Measurements from ENCODE around the gene TRIM65.
A peak's percentile ranks its signal among the peaks of the same experiment; 100 is the strongest.
"Not testable (repeated sequence)": the region's sequence is repeated elsewhere in the genome, so short reads cannot be mapped to it uniquely, and the experiment has no call there.

Gene TRIM65

GRCh38 chr17:75876190-75876937 is 20.4 kb downstream of the TRIM65 start:
- DNase-seq (ENCODE audit: low read depth in 2 of 2), result peak; percentile 43 to 58

DNA sequence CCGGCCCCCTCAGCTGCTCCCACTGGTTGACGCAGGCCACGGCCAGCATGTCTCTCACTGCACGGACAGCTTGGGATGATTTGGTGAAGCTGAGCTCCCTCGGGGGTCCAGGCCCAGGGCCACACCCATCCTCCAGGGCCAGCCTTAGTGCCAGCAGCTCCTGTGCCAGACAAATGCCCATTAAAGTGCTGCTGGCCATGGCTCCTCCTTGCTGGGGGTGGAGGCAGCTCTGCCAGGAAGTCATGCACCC is 20.9 kb downstream of the TRIM65 start:
- DNase-seq (ENCODE audit: low read depth in 2 of 2), result no peak

DNA sequence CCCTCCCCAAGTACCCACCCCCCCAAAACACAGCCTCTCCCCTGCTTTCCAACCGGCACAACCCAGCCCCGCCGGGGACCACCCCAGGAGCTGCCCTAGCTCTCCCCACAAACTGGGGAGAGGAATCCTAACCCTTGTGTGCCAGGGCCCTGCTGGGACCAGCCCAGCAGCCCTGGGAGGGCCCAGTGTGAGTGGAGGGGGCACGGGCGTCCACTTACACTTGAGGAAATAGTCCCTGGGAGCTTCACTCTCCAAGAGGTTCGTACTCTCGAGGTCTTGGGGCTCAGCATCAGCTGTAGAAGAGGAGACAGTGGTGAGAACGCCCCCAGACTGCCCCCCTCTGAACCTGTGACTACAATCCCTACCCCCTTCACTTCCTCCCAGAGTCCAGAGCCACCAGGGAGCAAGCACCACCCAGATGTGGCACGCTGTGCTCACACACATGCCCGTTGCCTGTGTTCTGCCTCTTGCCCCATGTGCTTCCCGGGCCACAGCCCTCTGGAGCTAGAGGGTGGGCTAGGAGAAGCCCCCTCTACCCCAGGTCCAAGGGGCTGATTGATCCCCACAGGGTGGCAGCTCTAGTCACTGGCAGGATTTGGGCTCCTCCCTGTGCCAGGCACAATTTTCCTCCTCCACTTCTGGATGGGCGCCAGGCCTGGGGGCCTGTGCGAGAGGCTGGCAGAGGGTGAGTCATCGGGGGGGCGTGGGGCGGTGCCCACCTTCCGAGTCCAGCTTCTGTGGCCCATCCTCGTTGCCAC is 21.4 kb downstream of the TRIM65 start:
- no peak for DNase-seq (ENCODE audit: low read depth in 2 of 2)

DNA sequence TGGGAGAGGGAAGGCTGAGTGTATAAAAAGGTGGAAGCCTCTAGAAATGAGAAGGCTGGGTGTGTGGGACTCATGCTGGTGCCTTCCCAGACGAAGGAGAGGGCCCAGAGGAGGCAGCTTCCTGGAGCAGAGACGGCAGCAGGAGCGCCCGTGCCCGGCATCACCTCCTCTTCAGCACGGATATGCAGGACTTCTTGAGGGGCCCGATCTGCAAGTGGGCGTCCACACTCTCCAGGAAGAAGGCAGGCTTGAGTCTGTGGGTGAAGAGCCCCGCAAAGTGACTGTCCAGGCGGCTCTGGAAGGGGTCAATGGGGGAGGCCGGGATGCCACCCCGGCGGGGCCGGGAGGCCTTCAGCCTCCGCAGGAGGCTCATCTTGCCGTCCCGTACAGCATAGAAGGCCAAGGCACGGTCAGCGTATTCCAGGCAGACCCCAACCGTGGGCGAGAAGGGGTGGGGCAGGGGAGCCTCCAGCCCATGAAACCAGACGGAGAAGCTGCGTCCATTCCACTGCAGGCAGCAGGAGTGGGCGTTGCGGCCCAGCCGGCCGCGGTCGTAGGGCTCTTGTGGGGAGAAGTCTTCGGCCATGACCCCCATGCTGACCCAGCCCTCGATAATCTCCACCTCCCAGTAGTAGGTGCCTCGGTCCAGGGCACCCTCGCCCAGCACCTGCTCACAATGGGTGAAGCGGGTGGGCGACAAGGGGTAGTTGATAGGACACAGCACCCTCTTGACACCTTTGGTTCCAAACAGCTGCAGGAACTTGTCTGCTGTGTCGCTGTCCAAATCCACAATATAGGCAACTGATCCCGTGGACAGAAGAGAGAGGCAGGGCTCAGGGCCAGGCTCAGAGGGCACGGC is 22.2 kb downstream of the TRIM65 start:
- no peak for DNase-seq (ENCODE audit: low read depth in 2 of 2)

DNA sequence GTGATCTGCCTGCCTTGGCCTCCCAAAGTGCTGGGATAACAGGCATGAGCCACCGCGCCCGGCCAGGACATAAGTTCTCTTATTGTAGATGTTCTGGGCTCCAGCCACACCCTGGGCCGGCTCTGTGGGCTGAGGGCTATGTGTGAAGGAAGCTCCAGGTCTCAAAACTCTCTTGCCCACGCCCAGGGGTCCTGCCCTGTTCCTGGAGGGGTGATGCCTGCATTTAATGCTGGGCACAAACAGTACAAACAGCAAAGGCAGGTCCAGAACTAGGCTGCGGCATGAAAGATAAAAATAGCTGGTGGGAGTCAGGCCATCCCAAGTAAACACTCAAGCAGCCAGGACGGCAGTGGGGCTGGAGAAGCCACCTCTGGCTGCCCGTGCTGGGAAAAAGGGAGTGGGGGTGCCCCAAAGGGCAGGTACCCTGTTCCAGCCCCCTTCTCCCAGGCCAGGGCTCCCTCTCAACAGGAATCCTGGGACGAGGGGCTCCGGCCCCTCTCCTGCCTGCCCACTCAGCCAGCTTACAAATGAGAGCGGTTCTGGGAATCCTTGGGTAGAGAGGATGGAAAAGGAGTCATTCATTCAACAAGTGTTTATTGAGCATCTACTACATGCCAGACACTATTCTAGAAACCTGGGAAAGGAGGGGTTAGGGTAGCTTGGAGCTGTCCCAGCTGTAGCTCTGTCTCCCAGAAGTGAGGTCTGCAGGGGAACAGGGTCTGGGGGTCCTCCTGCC is 23.0 kb downstream of the TRIM65 start:
- DNase-seq (ENCODE audit: low read depth in 2 of 2), result no peak

DNA sequence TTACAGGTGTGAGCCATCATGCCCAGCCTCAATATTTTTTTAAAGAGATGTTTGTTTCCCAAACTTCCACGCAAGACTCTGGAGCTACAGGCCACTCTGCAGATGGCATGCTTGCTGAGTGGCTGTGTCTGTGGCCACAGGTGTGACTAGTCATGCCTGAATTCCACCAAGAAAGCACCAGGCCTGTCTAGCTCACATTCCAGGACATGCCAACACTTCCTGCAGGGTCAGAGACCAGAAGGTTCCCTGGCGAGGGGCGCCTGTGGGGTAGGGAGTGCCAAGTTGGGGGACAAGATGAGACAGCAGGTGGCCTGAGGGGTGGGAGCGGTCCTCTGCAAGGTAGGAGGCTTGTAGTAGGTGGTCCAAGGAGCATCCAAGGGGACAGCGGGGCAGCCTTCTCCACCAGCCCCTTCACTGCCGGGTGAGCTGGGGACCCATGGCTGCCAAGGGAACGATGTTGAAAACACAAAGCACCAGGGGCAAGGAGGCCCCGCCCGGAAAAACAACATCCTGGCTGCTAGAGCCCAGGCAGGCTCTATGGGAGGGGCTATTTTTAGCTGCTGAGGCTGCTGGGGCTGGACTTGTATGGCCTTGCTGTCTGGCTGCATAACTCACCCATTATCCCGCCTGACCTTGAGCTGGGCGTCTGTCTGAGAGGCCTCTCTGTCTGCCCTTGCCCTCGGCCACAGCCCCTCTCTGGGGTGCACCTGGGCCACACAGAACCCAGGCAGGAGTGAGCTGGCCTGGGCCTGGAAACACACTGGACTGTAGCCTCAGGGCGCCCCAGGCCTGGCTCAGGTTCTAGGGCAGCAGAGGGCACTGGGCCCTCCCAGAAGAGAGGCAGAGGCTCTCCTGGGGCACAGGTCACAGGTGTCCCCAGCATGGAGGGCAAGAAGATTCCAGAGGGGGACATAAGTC is 24.1 kb downstream of the TRIM65 start:
- no peak for DNase-seq (ENCODE audit: low read depth in 2 of 2)

GRCh38 chr17:75870228-75870627 is 26.5 kb downstream of the TRIM65 start:
- not testable (repeated sequence) for DNase-seq (ENCODE audit: low read depth in 2 of 2)

GRCh38 chr17:75869282-75870141 is 27.2 kb downstream of the TRIM65 start:
- no peak for DNase-seq (ENCODE audit: low read depth in 2 of 2)

GRCh38 chr17:75868730-75869281 is 27.9 kb downstream of the TRIM65 start:
- not testable (repeated sequence) for DNase-seq (ENCODE audit: low read depth in 2 of 2)

DNA sequence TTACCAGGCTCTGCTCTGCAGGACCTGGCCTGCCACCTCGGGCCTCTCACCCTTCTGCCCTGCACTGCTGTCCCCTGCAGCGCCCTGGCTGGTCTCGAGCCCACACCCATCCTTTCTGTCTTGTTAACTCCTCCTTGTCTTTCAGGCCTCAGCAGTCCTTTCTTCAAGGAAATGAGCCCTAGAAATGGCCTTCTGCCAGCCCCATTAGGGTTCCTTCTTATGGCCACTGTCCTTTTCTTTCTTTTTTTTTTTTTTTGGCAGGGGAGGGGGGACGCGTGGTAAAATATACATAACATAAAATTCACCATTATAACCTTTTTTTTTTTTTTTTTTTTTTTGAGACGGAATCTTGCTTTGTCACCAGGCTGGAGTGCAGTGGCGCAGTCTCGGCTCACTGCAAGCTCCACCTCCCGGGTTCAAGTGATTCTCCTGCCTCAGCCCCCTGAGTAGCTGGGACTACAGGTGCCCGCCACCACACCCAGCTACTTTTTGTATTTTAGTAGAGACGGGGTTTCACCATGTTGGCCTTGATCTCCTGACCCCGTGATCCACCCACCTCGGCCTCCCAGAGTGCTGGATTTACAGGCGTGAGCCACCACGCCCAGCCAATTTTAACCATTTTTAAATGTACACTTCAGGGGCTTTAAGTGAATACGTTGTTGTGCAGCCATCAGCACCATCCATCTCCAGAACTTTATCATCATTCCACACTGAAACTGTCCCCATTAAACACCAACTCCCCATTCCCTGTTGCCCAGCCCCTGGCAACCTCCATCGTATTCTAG is 31.2 kb downstream of the TRIM65 start:
- not testable (repeated sequence) for DNase-seq (ENCODE audit: low read depth in 2 of 2)

DNA sequence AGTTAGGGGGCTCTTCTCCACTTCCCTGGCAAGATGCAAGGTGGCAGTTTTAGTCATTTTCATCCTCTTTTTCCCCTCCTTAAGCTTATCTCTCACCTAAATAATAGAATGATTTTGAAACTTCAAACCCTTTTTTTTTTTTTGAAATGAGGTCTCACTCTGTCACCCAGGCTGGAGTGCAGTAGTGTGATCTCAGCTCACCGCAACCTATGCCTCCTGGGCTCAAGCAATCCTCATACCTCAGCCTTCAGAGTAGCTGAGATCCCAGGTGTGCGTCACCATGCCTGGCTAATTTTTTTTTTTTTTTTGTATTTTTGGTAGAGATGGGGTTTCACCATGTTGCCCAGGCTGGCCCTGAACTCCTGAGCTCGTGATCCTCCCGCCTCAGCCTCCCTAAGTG is 31.9 kb downstream of the TRIM65 start:
- DNase-seq (ENCODE audit: low read depth in 2 of 2), result not testable (repeated sequence)

GRCh38 chr17:75864448-75864871 is 32.3 kb downstream of the TRIM65 start:
- DNase-seq (ENCODE audit: low read depth in 2 of 2), result no peak

DNA sequence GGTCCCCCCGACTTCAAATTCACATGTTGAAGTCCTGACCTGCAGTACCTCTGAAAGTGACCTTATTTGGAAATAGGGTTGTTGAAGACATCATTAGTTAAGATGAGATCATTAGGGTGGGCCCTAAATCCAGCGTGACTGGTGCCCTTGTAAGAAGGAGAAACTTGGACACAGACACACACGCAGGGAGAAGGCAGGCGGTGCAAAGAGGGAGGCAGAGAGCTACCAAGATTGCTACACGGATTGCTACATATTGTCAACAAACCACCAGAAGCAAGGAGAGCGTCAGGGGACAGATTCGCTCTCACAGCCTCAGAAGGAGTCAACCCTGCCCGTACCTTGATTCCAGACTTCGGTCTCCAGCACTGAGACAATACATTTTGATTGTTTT is 34.8 kb downstream of the TRIM65 start:
- no peak for DNase-seq (ENCODE audit: low read depth in 2 of 2)

DNA sequence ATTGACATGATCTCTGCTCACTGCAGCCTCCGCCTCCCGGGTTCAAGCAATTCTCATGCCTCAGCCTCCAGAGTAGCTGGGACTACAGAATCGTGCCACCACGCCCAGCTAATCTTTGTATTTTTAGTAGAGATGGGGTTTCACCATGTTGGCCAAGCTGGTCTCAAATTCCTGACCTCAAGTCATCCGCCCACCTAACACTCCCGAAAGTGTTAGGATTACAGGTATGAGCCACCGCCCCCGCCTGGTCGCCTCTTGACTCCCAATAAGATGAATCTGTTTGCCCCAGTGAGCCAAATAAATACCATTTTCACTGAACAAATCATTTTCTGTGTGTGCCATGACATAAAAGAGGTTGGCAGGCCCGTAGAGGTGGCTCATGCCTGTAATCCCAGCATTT is 37.4 kb downstream of the TRIM65 start:
- DNase-seq (ENCODE audit: low read depth in 2 of 2), result not testable (repeated sequence)

GRCh38 chr17:75856062-75856756 is 40.5 kb downstream of the TRIM65 start:
- no peak for DNase-seq (ENCODE audit: low read depth in 2 of 2)

DNA sequence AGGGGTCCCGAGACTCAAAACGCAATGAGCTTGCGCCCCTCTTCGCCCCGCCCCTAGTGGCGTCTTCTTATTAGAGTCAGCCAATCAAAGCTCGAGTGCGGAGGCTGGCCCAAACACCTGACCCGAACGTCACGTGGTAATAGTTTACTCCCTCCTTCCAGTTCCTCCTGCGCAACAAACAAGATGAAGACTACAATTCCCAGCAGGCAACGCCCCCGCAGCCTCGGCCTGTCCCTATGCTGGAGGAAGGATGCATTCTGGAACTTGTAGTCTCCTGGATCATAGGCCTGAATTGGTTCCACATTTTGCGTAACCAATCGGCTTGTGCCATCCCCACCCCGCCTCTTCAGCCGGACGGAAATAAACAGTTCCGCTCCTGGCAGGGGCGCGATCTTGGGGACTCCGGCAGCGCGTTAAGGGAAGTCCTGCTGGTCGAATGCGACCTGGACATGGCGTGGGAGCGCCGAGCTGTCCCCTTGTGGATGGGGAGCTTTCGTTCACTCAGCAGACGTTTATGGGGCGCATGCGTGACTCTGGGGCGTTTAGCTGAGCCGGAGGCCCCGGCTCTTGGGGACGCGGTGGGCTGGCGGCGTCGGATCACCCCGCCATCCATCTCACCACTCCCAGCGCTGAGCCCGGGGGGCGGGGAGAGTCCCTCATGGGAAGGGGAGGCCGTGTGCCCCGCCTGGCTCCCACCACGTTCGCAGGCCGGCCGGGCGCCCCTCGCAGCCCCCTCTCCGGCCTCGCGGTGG is 41.3 kb downstream of the TRIM65 start, which contains the start of gene WBP2:
TSS of gene WBP2 (minus strand) at position 26 of the 752 bp plus-strand sequence. CDS start 38 bp downstream, outside the sequence.
- peak; percentile 84 to 95 for DNase-seq (ENCODE audit: low read depth in 2 of 2)

GRCh38 chr17:75854881-75855309 is 41.9 kb downstream of the TRIM65 start:
- no peak for DNase-seq (ENCODE audit: low read depth in 2 of 2)
